Transverse colon (tissue), 4 donors: ENCODE measurements around the gene CPA1. TPM values are rescaled to one million over a fixed set of nuclear protein-coding genes. Genes with fewer than 3 reads are reported as not detected.

Experiments
- DNase-seq: peaks from one replicate; pipeline ENCODE4 v3.0.0-alpha.2; 2019
- H3K27ac ChIP-seq, 4 donors: fragments of 200-600 bp; sonication (generic); 2 replicates each; pipeline ENCODE4 v1.5.1; 2016 to 2018; ENCODE audit warnings: inconsistent platforms in 4 of 4
- H3K27me3 ChIP-seq: fragments of 200-600 bp; sonication (generic); 2 replicates; pipeline ENCODE4 v1.5.1; 2017; ENCODE audit warnings: inconsistent platforms
- H3K36me3 ChIP-seq, 4 donors: fragments of 200-600 bp; sonication (generic); 2 replicates each; pipeline ENCODE4 v1.5.1; 2017 to 2019; ENCODE audit warnings: inconsistent platforms in 4 of 4
- H3K4me1 ChIP-seq, 4 donors: fragments of 200-600 bp; sonication (generic); 2 replicates each; pipeline ENCODE4 v1.5.1; 2017 to 2020; ENCODE audit warnings: inconsistent platforms in 4 of 4
- H3K4me3 ChIP-seq, 4 donors: fragments of 200-600 bp; sonication (generic); 1 replicate in 1 of 4; 2 replicates in 3 of 4; pipeline versions ENCODE4 v1.5.1 to v1.6.1; 2017 to 2019; ENCODE audit warnings: inconsistent platforms in 4 of 4
- H3K9me3 ChIP-seq, 2 donors: fragments of 200-600 bp; sonication (generic); 2 replicates each; pipeline ENCODE4 v1.5.1; 2017 to 2019; ENCODE audit warnings: inconsistent platforms in 2 of 2
- CTCF ChIP-seq, 5 experiments: fragments of 200-600 bp in 3 of 5; fragments of 450-650 bp in 2 of 5; sonication (generic) in 3 of 5; IDR thresholded peaks; 1 replicate in 2 of 5; 2 replicates in 3 of 5; pipeline ENCODE4 v1.5.1; 2016 to 2017; ENCODE audit warnings: antibody characterized with exemption in 5 of 5, inconsistent platforms in 3 of 5, mild to moderate bottlenecking in 2 of 5, moderate library complexity in 1 of 5
- EP300 ChIP-seq: sonication (generic); formaldehyde crosslinking; IDR thresholded peaks from one replicate; pipeline ENCODE4 v1.6.1; 2017; ENCODE audit warnings: antibody characterized with exemption, low read depth
- POLR2A ChIP-seq: fragments of 450-650 bp; IDR thresholded peaks from one replicate; pipeline ENCODE4 v1.6.1; 2016; ENCODE audit warnings: antibody characterized with exemption, mild to moderate bottlenecking, moderate library complexity
- POLR2AphosphoS5 ChIP-seq, 3 donors: sonication (generic); formaldehyde crosslinking; IDR thresholded peaks; one replicate each; pipeline ENCODE4 v1.6.1; 2016; ENCODE audit warnings: antibody characterized with exemption in 3 of 3
- WGBS, 2 donors: methylation state at CpG; one replicate each; pipeline ENCODE4 v1.1.5; 2018; ENCODE audit warnings: low coverage in 1 of 2; 5-methylcytosine and 5-hydroxymethylcytosine counted together
- in situ Hi-C, 4 donors: fragments of 200-750 bp; cut with MboI; loops; one replicate each; pipeline versions ENCODE4 v1.15.0 to v1.15.1; 2017; ENCODE audit warnings: low sequenced_read_pairs in 3 of 4, low pct_ligation_motif_present in 1 of 4, low pct_unique_long_range_greater_than_20kb in 1 of 4
- intact Hi-C: fragments of 100-400 bp; cut with DNase I; formaldehyde crosslinking; loops from one replicate; pipeline ENCODE4 v1.15.1; 2023; ENCODE audit warnings: low total_unique reads
- total RNA-seq, 4 donors: library from RNA; depleted of rRNA; stranded (reverse); fragments of >200 nt; gene quantifications; one replicate each; pipeline ENCODE4 v1.1.0, GENCODE V29; 2016

The CPA1 gene
- total RNA-seq, 4 donors from 2014 or later: not detected

DNA sequence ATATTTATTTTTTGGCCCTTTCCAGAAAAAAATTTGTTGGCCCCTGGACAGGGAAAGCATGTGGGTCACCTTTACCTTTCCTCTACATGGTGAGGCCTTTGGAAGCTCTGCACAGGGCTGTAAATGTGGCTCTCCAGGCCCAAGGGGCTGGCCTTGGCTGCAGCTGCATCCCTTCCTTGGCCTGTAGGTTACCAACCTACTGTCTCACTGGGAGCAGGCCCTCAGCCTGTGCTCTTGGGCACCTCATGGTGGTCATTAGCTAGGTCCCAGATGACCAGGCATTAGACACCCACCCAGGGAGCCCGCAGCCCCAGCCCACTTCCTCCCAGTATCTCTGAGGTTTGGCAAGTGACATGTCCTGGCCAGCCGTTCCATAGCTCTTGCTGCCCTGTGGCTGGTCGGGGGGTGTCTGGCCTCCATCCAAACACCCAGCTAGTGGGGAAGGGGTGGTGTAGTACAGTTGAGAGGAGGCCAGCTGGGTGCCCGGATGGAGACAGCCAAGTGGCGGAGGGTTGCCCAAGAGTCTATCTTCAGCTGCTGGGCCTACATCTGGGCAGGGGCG, 42.8 kb upstream of the CPA1 start:
- in situ Hi-C loops (no loop called here), intact Hi-C loops (no loop called here)
- H3K4me3 ChIP-seq: no peak overlapping the region
- no peak overlapping the region for H3K27ac ChIP-seq
- TF ChIP-seq POLR2AphosphoS5 (IDR thresholded peaks at IDR 0.05) (no peak), CTCF (IDR thresholded peaks at IDR 0.05) (no peak), EP300 (no peak), POLR2A (no peak)
- no peaks in the 10 kb centered on the region for H3K4me1 ChIP-seq
- no peaks in the 10 kb centered on the region for H3K9me3 ChIP-seq
- 66 to 90% methylated on average over 2 to 5 of the region's 6 CpGs for WGBS, 2 donors
- no peaks in the 10 kb centered on the region for H3K27me3 ChIP-seq
- DNase-seq: no peak
- no peaks in the 10 kb centered on the region for H3K36me3 ChIP-seq

DNA sequence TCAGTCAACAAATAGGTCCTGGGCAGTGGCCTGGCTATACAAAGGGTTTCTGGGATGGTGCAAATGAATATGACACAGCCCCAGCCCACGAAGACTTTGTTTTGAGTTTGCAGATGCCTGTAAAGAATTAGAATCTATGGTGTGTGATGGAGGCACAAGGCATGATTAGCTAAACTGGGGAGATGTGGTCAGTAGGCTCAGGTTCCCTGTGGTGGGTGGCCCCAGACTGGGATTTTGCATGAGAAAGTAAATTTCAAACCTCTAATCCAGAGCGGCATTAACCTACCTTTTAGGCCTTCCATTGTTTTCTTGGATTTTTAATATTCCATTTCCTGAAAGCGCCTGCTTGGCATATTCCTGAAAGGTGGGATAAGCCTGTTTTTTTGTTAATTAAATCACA, 42.1 kb upstream of the CPA1 start:
- TF ChIP-seq POLR2A (no peak), EP300 (no peak)
- DNase-seq: no peak
- Histone ChIP-seq H3K27me3 (no peaks in the 10 kb centered on the region), H3K36me3 (no peaks in the 10 kb centered on the region), H3K4me3 (no peak overlapping the region), H3K9me3 (no peaks in the 10 kb centered on the region), H3K27ac (no peak overlapping the region), H3K4me1 (no peaks in the 10 kb centered on the region)
- intact Hi-C loops: no loop called here
- 96 to 100% methylated on average over 1 to 3 of the region's 3 CpGs for WGBS, 2 donors
- in situ Hi-C loops: no loop called here

DNA sequence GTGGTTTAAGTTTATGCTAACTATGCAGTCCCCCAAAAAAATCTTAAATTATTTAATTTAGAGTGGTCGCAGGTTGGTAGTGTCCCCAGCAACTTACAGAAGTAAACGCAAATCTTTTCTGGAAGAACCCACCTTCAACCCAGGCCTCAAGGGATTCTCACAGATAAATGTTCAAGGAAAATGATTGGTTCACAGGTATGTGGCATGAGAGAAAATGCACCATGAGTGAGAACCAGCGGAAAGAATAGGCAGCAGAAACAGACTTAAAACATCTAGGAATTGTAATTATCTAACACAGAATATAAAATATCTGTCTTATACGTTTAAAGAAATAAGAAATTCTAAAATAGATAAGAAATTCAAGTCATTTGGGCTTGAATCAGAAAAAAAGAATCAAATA, 38.4 kb upstream of the CPA1 start:
- TF ChIP-seq POLR2AphosphoS5 (IDR thresholded peaks at IDR 0.05): no peak
- TF ChIP-seq POLR2A: no peak
- TF ChIP-seq CTCF (IDR thresholded peaks at IDR 0.05): no peak
- TF ChIP-seq EP300: no peak
- Histone ChIP-seq H3K27me3 (no peaks in the 10 kb centered on the region), H3K4me3 (no peak overlapping the region), H3K36me3 (no peaks in the 10 kb centered on the region), H3K9me3 (no peaks in the 10 kb centered on the region), H3K4me1 (no peaks in the 10 kb centered on the region), H3K27ac (no peak overlapping the region)
- intact Hi-C loops (no loop called here), in situ Hi-C loops (no loop called here)
- DNase-seq: no peak
- 88 to 96% methylated on average over 4 of the region's 4 CpGs for WGBS, 2 donors

DNA sequence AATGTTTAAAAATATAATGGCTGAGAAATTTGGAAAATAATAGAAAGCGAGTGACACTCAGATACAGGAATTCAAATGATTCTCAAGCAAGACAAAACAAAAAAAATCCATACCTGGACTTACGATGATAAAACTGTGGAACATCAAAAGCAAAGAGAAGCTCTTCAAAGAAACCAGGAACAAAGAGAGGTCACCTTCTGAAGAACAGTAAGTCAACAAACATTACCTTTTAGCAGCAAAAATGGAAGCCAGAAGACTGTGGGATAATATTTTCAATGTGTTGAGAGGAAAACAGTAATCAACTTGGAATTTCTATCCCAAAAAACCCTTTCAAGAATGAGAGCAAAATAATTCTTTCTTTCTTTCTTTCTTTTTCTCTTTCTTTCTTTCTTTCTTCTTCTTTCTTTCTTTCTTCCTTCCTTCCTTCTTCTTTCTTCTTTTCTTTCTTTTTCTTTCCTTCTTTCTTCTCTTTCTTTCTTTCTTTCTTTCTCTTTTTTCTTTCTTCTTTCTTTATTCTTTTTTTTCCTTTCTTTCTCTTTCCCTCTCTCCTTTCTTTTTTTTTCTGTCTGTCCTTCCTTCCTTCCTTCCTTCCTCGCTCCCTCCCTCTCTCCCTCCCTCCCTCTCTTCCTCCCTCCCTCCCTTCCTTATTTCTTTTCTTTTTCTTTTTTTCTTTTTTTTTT, 37.5 kb upstream of the CPA1 start:
- TF ChIP-seq POLR2AphosphoS5 (IDR thresholded peaks at IDR 0.05): no peak
- TF ChIP-seq EP300: no peak
- no peak for TF ChIP-seq POLR2A
- no peak for TF ChIP-seq CTCF (IDR thresholded peaks at IDR 0.05)
- intact Hi-C loops: no loop called here

More for the DNA sequence above, 37.5 kb upstream of the CPA1 start:
- H3K27me3 ChIP-seq: no peaks in the 10 kb centered on the region
- in situ Hi-C loops: no loop called here
- H3K9me3 ChIP-seq: no peaks in the 10 kb centered on the region
- WGBS, 2 donors: 77 to 94% methylated on average over 2 to 3 of the region's 3 CpGs
- no peak for DNase-seq
- no peak overlapping the region for H3K4me3 ChIP-seq
- H3K4me1 ChIP-seq: no peaks in the 10 kb centered on the region
- no peak overlapping the region for H3K27ac ChIP-seq
- no peaks in the 10 kb centered on the region for H3K36me3 ChIP-seq
